Activated T-cell treated with anti-CD3 and anti-CD28 coated beads, Interleukin-2, amount 50 U/mL, for 1 hour (primary cell): ENCODE measurements around the gene BSDC1.
"Not testable (repeated sequence)": the region's sequence is repeated elsewhere in the genome, so short reads cannot be mapped to it uniquely, and the experiment has no call there.

Experiments
- DNase-seq: peaks from one replicate; pipeline ENCODE4 v3.0.0-alpha.2; 2020

Gene BSDC1

GRCh38 chr1:32394141-32394889, at the start of gene BSDC1:
Gene BSDC1 (minus strand): TSS chr1:32394441. CDS start chr1:32394414, 27 bp downstream.
- DNase-seq, result peak; percentile 98

- not testable (repeated sequence) for DNase-seq
These were observed 47.2 kb upstream of the BSDC1 start for GRCh38 chr1:32441467-32441866.

- DNase-seq, result not testable (repeated sequence)
These were observed 44.5 kb upstream of the BSDC1 start for GRCh38 chr1:32438777-32439176.

GRCh38 chr1:32438136-32438535, 43.9 kb upstream of the BSDC1 start:
- no peak for DNase-seq

- no peak for DNase-seq
These were observed 37.6 kb upstream of the BSDC1 start for GRCh38 chr1:32431736-32432400.

GRCh38 chr1:32427264-32427963, 33.2 kb upstream of the BSDC1 start:
- no peak for DNase-seq

GRCh38 chr1:32426489-32427255, 32.4 kb upstream of the BSDC1 start:
- no peak for DNase-seq

- no peak for DNase-seq
These were observed 27.5 kb upstream of the BSDC1 start for GRCh38 chr1:32421775-32422174.

GRCh38 chr1:32414186-32414886, 20.1 kb upstream of the BSDC1 start:
- no peak for DNase-seq

- peak; percentile 56 for DNase-seq
These were observed 19.4 kb upstream of the BSDC1 start for GRCh38 chr1:32413507-32414185.

GRCh38 chr1:32411261-32411660, 17.0 kb upstream of the BSDC1 start:
- DNase-seq, result no peak

GRCh38 chr1:32406629-32407111, 12.4 kb upstream of the BSDC1 start:
- DNase-seq, result no peak

GRCh38 chr1:32405672-32406467, 11.6 kb upstream of the BSDC1 start:
- DNase-seq, result no peak

GRCh38 chr1:32404946-32405345, 10.7 kb upstream of the BSDC1 start:
- DNase-seq, result no peak

GRCh38 chr1:32400876-32401631, 6.8 kb upstream of the BSDC1 start:
- DNase-seq, result peak; percentile 57

GRCh38 chr1:32399843-32400242, 5.6 kb upstream of the BSDC1 start:
- no peak for DNase-seq

GRCh38 chr1:32398401-32398800, 4.2 kb upstream of the BSDC1 start:
- no peak for DNase-seq

- DNase-seq, result not testable (repeated sequence)
These were observed 2.3 kb upstream of the BSDC1 start for GRCh38 chr1:32396524-32396923.

- DNase-seq, result no peak
These were observed 720 bp upstream of the BSDC1 start for GRCh38 chr1:32394890-32395432.

- DNase-seq, result no peak
These were observed 455 bp downstream of the BSDC1 start for GRCh38 chr1:32393832-32394140.
